GM19035 (cell line): ENCODE results near the gene ANKRD55.
"Not testable (repeated sequence)": the region's sequence is repeated elsewhere in the genome, so short reads cannot be mapped to it uniquely, and the experiment has no call there.

ENCODE experiments used
- ATAC-seq: cut with Tn5 transposase; IDR thresholded peaks from one replicate; pipeline ENCODE4 v1.9.1; 2021; ENCODE audit not compliant: unreplicated experiment

The ANKRD55 gene

GRCh38 chr5:56233230-56233629 is at the start of gene ANKRD55:
Gene ANKRD55 (minus strand): TSS chr5:56233330. CDS start chr5:56232913, 417 bp downstream.
- ATAC-seq: no peak

- ATAC-seq: no peak
Observed at GRCh38 chr5:56282216-56282615, 49.1 kb upstream of the ANKRD55 start.

- no peak for ATAC-seq
Observed at GRCh38 chr5:56281489-56282165, 48.5 kb upstream of the ANKRD55 start.

- ATAC-seq: no peak
Observed at GRCh38 chr5:56279979-56280378, 46.8 kb upstream of the ANKRD55 start.

- ATAC-seq: no peak
Observed at GRCh38 chr5:56279291-56279690, 46.2 kb upstream of the ANKRD55 start.

GRCh38 chr5:56278335-56278753 is 45.2 kb upstream of the ANKRD55 start:
- no peak for ATAC-seq

GRCh38 chr5:56277573-56277972 is 44.4 kb upstream of the ANKRD55 start:
- no peak for ATAC-seq

- no peak for ATAC-seq
Observed at GRCh38 chr5:56273376-56273955, 40.3 kb upstream of the ANKRD55 start.

- ATAC-seq: no peak
Observed at GRCh38 chr5:56272765-56273164, 39.6 kb upstream of the ANKRD55 start.

- peak; percentile 87 for ATAC-seq
Observed at GRCh38 chr5:56270568-56271392, 37.6 kb upstream of the ANKRD55 start.

- ATAC-seq: no peak
Observed at GRCh38 chr5:56270058-56270457, 36.9 kb upstream of the ANKRD55 start.

GRCh38 chr5:56269216-56269927 is 36.2 kb upstream of the ANKRD55 start:
- no peak for ATAC-seq

- ATAC-seq: not testable (repeated sequence)
Observed at GRCh38 chr5:56268707-56269106, 35.6 kb upstream of the ANKRD55 start.

- no peak for ATAC-seq
Observed at GRCh38 chr5:56267856-56268255, 34.7 kb upstream of the ANKRD55 start.

GRCh38 chr5:56264417-56265025 is 31.4 kb upstream of the ANKRD55 start:
- no peak for ATAC-seq

- ATAC-seq: no peak
Observed at GRCh38 chr5:56262279-56262678, 29.1 kb upstream of the ANKRD55 start.

- ATAC-seq: no peak
Observed at GRCh38 chr5:56259002-56259511, 25.9 kb upstream of the ANKRD55 start.

- ATAC-seq: not testable (repeated sequence)
Observed at GRCh38 chr5:56257763-56258529, 24.8 kb upstream of the ANKRD55 start.

- no peak for ATAC-seq
Observed at GRCh38 chr5:56257010-56257409, 23.9 kb upstream of the ANKRD55 start.

GRCh38 chr5:56255502-56255901 is 22.4 kb upstream of the ANKRD55 start:
- no peak for ATAC-seq
